Stimulated activated CD4-positive, alpha-beta T cell treated with anti-CD3 and anti-CD28 coated beads, Interleukin-4, amount 100 ng/mL, for 24 hours (primary cell): ENCODE measurements around the gene CHP2.
"Not testable (repeated sequence)": the region's sequence is repeated elsewhere in the genome, so short reads cannot be mapped to it uniquely, and the experiment has no call there.

Source experiments
- DNase-seq: peaks from one replicate; pipeline ENCODE4 v3.0.0-alpha.2; 2020

Gene CHP2

DNA sequence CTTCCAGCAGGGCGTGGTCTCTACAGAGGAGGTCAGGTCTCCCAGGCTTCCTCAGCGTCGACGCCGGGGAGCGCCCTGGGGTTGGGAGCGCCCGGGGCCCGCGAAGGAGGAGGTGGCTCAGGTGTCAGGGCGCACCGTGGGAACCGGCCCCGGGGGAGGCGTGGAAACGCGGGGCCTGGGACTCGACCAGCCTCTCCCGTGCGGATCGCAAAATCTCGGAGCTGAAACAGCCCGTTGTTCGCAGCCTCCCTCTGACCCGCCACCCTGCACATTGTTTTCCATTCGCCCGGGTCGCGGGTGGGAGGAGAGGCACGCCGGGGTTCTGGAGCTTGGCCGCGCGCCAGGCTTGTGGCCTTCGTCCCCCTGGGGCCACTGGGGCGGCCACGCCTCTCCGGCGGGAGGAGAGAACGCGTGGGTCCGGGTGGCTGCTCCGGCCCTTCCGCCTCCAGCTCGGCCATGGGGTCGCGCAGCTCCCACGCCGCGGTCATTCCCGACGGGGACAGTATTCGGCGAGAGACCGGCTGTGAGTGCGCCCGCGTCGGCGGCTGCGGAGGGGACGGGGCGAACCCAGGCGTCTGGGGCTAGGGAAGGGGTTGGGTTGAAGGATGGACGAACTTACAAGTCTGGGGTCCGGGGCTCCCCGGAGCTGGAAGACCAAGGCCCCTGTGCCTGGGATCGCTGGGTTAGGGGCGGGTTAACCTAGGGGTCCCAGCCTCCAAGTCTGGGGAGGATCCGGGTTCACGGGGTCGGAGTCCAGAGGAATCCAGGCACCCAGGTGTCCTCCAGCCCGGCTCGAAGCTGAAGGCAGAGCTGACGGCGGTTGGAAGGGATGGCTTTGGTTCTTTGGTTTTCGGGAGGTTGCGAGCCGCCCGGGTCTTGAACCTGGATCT, at the start of gene CHP2:
Gene CHP2, plus strand, starts transcription at position 433 of the 890 bp plus-strand sequence. Its CDS starts 24 bp downstream, at position 457.
- DNase-seq = no peak

GRCh38 chr16:23705517-23705902, 49.3 kb upstream of the CHP2 start:
- no peak for DNase-seq

DNA sequence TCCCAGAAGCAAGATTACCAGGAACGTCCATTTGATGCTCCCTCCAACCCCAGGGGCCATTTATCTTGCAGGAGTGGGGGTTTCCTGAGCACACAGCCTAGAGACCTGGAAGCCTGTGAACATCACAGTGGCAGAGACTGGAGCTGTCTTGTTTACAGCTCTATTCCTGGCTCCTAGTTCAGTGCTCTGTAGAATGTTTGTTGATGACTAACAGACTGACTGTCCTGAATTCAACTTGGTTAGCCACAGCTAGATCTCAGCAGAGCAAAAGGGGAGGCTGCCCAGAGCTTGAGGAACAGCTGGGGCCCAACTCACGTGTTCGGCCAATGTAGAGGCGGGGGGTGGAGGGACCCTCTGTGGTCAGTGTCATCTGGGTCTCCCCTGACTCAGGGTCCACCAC, 48.4 kb upstream of the CHP2 start:
- no peak for DNase-seq

- no peak for DNase-seq
Observed at GRCh38 chr16:23709536-23709935, 45.3 kb upstream of the CHP2 start.

GRCh38 chr16:23710008-23710407, 44.8 kb upstream of the CHP2 start:
- no peak for DNase-seq

- DNase-seq = no peak
Observed at GRCh38 chr16:23710504-23710903, 44.3 kb upstream of the CHP2 start.

GRCh38 chr16:23711785-23712184, 43.0 kb upstream of the CHP2 start:
- DNase-seq = no peak

- DNase-seq = no peak
Observed at GRCh38 chr16:23712976-23713375, 41.9 kb upstream of the CHP2 start, which contains the start of gene ERN2. ERN2 (minus strand) TSS chr16:23713222; CDS start chr16:23713187, 35 bp downstream.

GRCh38 chr16:23716484-23716883, 38.3 kb upstream of the CHP2 start:
- DNase-seq = no peak

DNA sequence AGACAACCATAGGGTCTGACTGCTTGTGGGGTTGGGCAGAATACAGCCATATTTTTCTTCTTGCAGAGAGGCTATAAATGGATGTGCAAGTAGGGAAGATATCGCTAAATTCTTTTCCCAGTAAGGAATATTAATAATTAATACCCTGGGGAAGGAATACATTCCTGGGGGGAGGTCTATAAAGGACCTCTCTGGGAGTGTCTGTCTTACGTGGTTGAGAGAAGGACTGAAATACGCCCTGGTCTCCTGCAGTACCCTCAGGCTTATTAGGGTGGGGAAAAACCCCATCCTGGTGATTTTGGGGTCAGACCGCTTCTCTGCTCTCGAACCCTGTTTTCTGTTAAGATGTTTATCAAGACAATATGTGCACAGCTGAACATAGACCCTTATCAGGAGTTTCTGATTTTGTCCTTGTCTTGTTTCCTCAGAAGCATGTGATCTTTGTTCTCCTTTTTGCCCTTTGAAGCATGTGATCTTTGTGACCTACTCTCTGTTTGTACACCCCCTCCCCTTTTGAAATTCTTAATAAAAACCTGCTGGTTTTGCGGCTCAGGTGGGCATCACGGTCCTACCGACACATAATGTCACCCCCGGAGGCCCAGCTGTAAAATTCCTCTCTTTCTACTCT, 32.1 kb upstream of the CHP2 start:
- DNase-seq = not testable (repeated sequence)

DNA sequence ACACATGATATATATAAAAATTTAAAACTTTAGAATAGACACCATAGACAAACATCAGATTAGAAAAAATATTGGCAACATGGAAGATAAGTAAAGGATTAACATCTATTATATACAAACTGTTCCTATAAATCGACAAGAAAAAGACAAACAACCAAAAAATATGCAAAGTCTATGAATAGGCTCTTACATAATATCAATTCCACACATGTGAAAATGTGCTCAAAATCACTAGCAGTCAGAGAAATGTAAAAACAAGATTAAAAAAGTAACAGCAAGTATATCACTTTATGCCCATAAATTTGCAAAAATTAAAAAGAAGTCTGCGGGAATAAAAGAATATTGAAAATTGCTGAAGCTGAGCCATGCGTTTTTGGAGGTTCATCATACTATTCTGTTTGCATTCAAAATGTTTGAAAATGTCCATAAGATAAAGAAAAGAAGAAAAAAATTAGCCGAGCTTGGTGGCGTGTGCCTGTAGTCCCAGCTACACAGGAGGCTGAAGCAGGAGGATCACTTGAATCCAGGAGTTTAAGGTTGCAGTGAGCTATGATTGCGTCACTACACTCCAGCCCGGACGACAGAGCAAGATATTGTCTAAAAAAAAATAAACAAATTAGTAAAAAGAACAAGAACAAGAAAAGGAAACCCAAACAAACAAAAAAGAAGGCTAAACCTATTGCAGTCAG, 30.6 kb upstream of the CHP2 start:
- DNase-seq = no peak

- DNase-seq = no peak
Observed at GRCh38 chr16:23724785-23725131, 30.1 kb upstream of the CHP2 start.

DNA sequence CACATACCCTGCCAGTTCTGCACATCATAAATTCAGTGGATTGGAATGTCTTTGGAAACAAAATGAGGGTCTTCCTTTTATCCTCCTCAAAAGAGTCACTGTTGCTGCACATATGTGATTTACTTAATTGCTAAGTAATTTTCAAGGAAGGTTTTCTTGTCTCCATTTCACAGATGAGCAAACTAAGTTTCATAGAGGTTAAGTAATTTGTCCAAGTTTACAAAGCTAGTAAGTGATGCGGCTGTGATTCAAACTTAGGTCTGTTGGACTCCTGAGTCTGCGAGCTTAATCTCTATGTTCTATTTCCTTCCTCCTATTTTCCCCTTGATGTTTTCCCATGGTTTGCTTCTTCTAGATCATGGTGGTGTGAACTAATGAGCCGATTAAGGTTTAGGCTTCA, 28.1 kb upstream of the CHP2 start:
- no peak for DNase-seq

- DNase-seq = no peak
Observed at GRCh38 chr16:23728112-23728477, 26.7 kb upstream of the CHP2 start.

GRCh38 chr16:23729503-23730424, 25.1 kb upstream of the CHP2 start:
- DNase-seq = no peak

DNA sequence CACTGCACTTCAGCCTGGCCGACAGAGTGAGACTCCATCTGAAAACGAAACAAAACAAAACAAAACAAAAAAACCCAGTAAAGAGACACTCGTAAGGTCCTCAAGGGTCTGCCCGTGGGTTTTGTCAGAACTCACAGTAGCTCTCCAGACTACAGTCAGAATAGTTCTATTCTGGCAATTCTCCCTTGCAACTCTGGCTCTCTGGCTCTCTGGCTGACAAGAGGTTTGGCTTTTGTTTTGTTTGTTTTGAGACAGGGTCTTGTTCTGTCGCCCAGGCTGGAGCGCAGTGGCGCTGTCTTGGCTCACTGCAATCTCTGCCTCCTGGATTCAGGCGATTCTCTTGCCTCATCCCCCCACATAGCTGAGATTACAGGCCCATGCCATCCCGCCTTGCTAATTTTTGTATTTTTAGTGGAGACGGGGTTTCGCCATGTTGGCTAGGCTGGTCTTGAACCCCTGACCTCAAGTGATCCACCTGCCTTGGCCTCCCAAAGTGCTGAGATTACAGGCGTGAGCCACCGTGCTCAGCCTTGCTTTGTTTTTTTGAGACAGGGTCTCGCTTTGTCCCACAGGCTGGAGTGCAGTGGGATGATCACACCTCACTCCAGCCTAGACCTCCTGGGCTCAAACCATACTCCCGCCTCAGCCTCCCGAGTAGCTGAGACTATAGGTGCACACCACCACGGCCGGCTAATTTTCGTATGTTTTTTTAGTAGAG, 20.5 kb upstream of the CHP2 start:
- no peak for DNase-seq

- DNase-seq = not testable (repeated sequence)
Observed at GRCh38 chr16:23737423-23738028, 17.3 kb upstream of the CHP2 start.

DNA sequence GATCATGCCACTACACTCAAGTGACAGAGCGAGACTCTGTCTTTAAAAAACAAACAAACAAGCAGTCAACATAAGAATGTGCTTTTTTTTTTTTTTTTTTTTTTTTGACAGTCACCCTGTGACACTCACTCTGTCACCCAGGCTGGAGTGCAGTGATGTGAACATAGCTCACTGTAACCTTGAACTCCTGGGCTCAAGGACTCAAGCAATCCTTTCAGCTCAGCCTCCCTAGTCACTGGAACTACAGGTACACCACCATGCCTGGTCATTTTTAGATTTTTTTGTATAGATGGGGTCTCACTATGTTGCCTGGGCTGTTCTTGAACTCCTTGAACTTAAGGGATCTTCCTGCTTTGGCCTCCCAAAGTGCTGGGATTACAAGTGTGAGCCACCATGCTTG, 15.3 kb upstream of the CHP2 start:
- no peak for DNase-seq

- DNase-seq = no peak
Observed at GRCh38 chr16:23741675-23742303, 13.0 kb upstream of the CHP2 start.

DNA sequence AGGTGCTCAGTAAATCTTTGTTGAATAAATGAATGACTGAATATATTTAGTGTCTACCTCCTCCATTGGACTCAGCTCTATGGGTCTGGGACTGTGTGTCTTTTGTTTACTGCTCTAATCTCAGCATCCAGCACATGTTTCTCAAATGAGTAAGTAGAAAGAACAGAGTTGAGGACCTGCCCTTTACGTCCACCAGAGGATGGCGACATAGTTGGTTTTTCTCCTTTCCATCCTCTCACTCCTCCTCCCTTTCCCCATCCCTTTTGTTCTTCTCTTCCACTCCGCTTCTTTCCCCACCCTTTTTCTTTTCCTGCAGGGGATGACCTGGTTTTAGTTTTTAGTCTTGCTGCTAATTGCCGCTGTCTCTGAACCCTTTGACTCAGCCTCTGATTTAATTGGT, 12.1 kb upstream of the CHP2 start:
- no peak for DNase-seq

DNA sequence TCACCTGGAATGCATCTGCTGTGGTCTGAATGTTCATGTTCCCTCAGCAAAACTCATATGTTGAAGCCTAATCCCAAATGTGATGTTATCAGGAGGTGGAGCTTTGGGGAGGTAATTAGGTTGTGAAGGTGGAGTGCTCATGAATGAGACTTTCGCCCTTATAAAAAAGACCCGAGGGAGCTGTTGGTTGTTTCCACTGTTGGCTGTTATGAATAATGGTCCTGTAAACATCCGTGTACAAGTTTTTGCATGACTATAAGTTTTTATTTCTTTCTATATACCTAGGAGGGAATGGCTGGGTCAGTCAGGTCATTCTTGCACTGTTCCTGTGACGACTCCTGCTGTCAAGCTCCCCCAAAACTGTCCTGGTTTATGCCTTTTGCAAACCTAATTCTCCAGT, 9.6 kb upstream of the CHP2 start:
- no peak for DNase-seq
